NOMO-1 (cell line): ENCODE results near the gene ENG.

ENCODE experiments used
- DNase-seq, 2 experiments: peaks; one replicate each; lab custom pipeline; 2025; ENCODE audit not compliant: unreplicated experiment in 2 of 2; lab: John Stamatoyannopoulos, UW

The ENG gene

DNA sequence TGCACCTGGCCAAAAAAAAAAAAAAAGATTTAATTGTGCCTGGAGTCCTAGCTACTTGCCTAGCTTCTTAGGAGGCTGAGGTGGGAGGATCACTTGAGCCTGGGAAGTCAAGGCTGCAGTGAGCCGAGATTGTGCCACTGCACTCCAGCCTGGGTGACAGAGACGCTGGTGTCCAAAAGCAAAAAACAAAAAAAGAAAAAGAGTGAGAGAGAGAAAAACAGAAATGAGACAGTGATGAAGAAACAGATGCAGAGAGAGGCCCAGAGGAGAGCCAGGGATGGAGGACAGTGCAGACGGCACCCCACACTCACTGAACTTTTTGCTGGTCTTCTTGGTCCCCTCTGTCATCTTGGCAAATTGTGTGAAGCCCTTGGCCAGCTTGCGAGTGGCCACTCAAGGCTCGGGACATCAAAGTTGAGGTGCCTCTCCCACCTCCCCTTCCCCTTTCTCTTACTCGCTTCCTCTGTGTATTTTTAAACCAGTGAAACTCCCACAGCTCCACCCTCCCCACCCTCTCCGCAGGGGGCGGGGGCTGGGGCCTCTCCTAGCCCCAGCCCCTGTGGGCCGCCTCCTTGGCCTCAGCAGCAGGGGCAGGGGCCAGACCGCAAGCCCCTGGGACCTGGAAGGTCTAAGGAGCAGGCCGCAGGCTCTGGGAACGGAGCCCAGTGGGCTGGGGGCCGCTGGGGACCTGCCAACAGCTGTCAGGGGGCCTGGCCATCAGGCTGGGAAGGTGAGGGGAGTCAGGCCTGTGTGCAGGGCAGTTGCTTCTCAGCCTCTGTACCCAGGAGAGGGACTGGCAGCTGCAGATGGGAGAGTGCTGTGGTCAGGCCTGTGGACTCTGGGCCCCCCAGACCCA lies 76.0 kb downstream of the ENG start, which contains the start of gene SH2D3C:
SH2D3C (minus strand) TSS at position 387 of the 856 bp plus-strand sequence; CDS start at position 348, 39 bp downstream.
- DNase-seq: peak; percentile 70 to 73

GRCh38 chr9:127777368-127777980 lies 77.0 kb downstream of the ENG start:
- DNase-seq: no peak

- DNase-seq: no peak
Measured at GRCh38 chr9:127776924-127777289, 77.6 kb downstream of the ENG start.

DNA sequence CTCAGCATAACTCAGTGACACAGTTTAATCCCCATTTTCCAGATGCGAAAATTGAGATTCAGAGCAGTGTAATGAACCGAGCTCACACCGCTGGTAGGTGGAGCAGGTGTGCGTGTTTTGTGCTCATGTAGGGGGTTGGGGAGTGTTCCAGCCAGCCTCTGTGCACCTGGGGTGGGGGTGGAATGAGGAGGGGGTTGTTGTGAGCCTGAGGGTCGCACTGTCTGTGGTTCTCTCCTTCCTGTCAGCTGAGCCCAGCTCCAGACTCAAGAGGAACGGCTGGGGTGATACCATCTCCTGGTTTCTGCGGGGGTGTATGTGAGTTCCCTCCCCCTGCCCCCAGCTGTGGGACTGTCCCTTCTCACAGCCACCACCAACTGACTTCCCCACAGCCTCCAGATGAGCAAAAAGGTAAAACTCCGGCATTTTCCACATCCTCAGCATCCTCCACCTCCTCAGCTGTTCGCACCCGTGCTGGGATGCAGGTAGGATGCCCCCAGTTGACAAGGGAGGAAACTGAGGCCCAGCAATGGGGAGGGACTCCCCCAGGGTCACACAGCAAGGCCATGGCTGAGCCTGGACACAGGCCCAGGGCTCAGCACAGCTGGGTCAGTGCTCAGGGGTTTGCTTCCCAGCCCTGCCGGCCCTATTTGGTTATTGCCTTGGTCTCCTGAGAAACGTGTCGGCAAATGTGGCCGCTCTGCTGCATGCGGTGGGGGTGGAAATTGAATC lies 78.1 kb downstream of the ENG start:
- peak; percentile 59 to 63 for DNase-seq

DNA sequence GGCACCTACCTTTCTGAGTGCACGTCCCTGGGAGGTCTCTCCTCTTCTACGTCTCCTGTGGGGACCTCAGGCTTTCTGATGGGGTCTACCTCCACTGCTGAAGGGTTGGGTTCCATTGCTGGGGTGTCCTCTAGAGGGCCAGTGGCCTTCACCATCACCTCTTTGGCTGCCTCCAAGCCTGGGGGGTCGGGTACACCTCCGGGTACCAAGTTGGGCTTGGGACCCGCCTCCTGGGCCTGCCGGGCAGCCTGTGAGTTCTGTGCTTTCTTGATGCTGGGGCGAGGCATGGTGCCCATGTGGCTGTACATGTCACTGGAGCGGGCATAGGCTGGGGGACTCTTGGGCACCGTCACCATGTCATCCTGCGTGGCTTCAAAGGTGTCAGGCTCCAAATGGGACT lies 80.5 kb downstream of the ENG start:
- no peak for DNase-seq

- DNase-seq: no peak
Measured at GRCh38 chr9:127773272-127773671, 81.2 kb downstream of the ENG start.

DNA sequence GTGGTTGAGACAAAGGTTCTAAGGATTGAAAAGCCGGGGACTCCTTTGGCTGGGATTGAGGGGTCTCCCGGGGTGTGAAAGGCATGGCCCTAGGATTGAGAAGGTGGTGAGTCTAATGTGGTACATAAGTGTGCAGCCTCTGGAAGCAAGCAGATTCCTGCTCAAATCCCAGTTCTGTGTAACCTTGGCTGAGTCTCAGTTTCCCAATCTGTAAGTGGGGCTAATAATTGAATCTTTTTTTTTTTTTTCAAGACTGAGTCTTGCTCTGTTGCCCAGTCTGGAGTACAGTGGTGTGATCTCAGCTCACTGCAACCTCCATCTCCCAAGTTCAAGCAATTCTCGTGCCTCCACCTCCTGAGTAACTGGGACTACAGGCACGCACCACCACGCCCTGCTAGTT lies 81.9 kb downstream of the ENG start:
- DNase-seq: no peak

DNA sequence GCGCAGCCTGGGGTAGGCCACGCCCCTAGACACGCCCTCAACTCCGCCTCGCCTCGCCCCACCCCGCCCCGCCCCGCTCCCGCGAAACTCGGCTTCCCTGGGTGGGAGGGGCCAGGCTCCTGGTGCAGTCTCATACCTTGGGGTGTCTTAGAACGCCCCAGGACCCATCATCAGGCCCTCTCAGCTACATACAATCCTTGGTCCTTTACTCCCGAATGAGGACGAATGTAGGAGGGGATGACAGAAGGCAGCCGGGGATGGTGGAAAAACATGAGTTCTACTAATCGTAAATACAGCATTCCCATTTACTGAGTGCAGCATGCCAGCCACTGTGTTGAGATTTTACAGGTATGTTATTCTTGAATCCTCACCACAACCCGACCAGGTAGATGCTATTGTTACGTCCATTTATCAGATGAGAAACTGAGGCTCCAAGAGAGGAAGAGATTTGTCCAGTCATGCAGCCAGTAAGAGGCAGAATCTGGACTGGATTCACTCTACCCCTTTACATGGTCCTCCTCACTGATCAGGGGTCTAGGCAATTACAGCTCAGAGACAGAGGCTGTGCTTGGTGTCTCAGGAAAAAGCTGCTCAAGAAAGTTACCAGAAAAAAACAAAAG lies 82.8 kb downstream of the ENG start:
- no peak for DNase-seq

DNA sequence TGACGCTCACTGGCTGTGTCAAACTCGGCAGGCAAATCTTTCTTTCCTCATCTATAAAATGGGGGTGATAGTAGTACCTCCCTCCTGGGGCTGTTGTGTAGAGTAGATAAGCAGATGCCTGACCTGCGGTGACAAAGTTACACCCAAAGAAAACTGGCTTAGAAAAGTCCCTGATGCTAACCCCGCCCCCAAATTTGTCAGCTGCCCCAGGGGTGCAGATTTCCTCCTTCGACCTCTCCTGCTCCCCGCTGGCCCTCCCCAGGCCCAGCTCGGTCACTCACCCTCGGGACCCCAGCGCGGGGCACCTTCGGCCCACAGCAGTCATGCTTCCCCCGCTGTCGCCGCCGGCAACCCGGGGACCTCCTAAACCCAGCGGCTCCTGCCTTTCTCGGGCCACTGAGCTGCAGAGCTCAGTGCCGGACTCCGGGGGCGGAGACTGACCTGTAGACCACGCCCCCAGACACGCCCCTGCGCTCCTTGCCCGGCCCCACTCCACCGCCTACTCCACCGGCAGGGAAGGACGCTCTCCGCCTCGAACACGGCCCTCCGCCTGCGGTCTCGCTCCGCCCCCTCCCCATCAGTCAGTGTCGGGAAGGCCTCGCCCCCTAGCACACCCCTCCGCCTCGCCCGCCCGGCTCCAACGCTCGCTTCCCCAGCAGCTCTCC lies 83.4 kb downstream of the ENG start:
- DNase-seq: peak; percentile 97 to 99

- DNase-seq: no peak
Measured at GRCh38 chr9:127770583-127770904, 83.9 kb downstream of the ENG start.

DNA sequence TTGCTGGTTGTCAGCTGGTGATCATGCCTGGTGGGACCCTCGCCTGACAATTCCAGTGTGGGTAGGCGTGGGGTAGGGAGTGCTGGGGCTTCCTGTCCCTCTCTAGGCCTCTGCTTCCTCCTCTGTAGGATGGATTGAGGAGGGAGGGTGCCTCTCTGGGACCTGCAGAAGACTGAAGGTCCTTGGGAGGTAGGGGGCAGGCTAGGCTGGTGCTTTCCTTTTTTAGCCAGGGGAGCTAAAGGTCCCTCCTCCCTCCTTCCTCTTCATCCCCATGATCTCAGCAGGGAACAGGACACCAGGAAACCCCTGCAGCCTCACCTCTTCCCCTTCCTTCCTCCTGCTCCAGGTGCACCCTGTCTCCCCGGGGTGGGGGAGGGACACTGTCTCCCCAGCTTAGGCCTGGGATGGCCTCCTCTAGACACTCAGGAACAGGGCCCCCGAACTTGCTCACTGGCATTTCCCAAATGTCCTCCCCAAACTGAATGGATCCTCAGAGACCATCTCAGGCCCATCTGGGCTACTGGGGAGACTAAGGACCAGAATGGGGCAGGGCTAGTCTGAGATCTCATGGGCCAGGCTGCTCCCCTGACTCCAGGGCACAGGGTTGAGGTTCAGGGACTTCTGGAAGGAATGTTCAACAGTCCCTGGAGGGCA lies 84.4 kb downstream of the ENG start:
- DNase-seq: no peak

GRCh38 chr9:127769101-127769500 lies 85.4 kb downstream of the ENG start:
- DNase-seq: no peak

GRCh38 chr9:127768698-127769097 lies 85.8 kb downstream of the ENG start:
- DNase-seq: no peak

- DNase-seq: no peak
Measured at GRCh38 chr9:127767909-127768331, 86.5 kb downstream of the ENG start.

GRCh38 chr9:127767410-127767809 lies 87.0 kb downstream of the ENG start:
- DNase-seq: no peak

DNA sequence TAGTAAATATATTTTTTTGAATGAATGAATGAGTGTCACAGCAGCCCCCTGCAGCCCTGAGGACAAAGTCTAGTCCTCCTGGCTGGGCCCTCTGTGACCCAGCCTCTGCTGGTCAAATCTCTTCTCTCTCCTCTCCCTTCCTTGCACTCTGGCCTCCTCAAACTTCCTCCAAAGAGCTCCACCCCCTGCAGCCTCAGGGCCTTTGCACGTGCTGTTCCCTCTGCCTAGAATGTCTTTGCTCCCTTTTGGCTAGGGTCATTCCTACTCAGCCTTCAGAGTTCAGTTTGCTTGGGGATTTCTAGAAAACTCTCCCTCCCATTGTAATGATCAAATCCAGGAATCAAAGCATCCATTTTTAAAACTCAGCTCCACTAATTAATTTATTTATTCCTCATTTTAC lies 89.0 kb downstream of the ENG start:
- DNase-seq: no peak
